Loucy (cell line): ENCODE measurements around the gene CRELD2.

ENCODE experiments used
- H2AFZ ChIP-seq: fragments of 200-600 bp; sonication (generic); 2 replicates; pipeline ENCODE4 v1.6.0; 2016; ENCODE audit warnings: antibody characterized with exemption, mild to moderate bottlenecking, low read length, moderate library complexity
- H3F3A ChIP-seq: fragments of 200-600 bp; 2 replicates; pipeline ENCODE4 v1.6.0; 2016; ENCODE audit warnings: antibody characterized with exemption, low read depth, mild to moderate bottlenecking
- H3K27me3 ChIP-seq: fragments of 200-600 bp; sonication (generic); 2 replicates; pipeline ENCODE4 v1.6.1; 2014; ENCODE audit warnings: low read length, mild to moderate bottlenecking; ENCODE audit not compliant: insufficient read depth, poor library complexity, severe bottlenecking
- H3K36me3 ChIP-seq: fragments of 200-600 bp; sonication (generic); 2 replicates; pipeline ENCODE4 v1.6.1; 2016; ENCODE audit warnings: low read length; ENCODE audit not compliant: insufficient read depth
- H3K4me1 ChIP-seq: fragments of 200-600 bp; sonication (generic); 2 replicates; pipeline ENCODE4 v1.5.1; 2014; ENCODE audit warnings: low read length, mild to moderate bottlenecking; ENCODE audit not compliant: insufficient read depth, poor library complexity, severe bottlenecking
- H3K4me2 ChIP-seq: fragments of 200-600 bp; sonication (generic); 2 replicates; pipeline ENCODE4 v1.6.0; 2014; ENCODE audit warnings: antibody characterized with exemption, low read length, low read depth, mild to moderate bottlenecking; ENCODE audit not compliant: poor library complexity, severe bottlenecking
- H3K4me3 ChIP-seq: fragments of 200-600 bp; sonication (generic); 2 replicates; pipeline ENCODE4 v1.5.1; 2014; ENCODE audit warnings: low read length, mild to moderate bottlenecking, mixed read lengths; ENCODE audit not compliant: poor library complexity, severe bottlenecking
- H3K79me2 ChIP-seq: fragments of 200-600 bp; sonication (generic); 2 replicates; pipeline ENCODE4 v1.6.1; 2014; ENCODE audit warnings: low read length; ENCODE audit not compliant: insufficient read depth
- H3K9ac ChIP-seq: fragments of 200-600 bp; sonication (generic); 2 replicates; pipeline ENCODE4 v1.6.0; 2014; ENCODE audit warnings: mild to moderate bottlenecking, low read depth, low read length, moderate library complexity; ENCODE audit not compliant: poor library complexity, severe bottlenecking
- H3K9me2 ChIP-seq: fragments of 200-600 bp; sonication (generic); replicated peaks from 2 replicates; pipeline ENCODE4 v1.6.1; 2016; ENCODE audit warnings: low read depth, low read length, mixed read lengths
- H3K9me3 ChIP-seq: fragments of 200-600 bp; sonication (generic); 2 replicates; pipeline ENCODE4 v1.6.1; 2014; ENCODE audit warnings: mild to moderate bottlenecking, antibody characterized with exemption, low read length, low read depth; ENCODE audit not compliant: insufficient read depth
- H4K20me1 ChIP-seq: fragments of 200-600 bp; sonication (generic); 2 replicates; pipeline ENCODE4 v1.6.0; 2014; ENCODE audit warnings: antibody characterized with exemption, low read length, mild to moderate bottlenecking; ENCODE audit not compliant: insufficient read depth, poor library complexity, severe bottlenecking
- EZH2phosphoT487 ChIP-seq: fragments of 200-600 bp; IDR thresholded peaks from 2 replicates; pipeline ENCODE4 v1.6.1; 2018; ENCODE audit warnings: antibody characterized with exemption, mild to moderate bottlenecking, moderate library complexity, borderline replicate concordance
- TF ChIP-seq, protein P1 (sequence below): fragments of 200-600 bp; sonication (generic); conservative IDR thresholded peaks from 2 replicates; pipeline ENCODE4 v1.5.1; 2014; ENCODE audit warnings: mild to moderate bottlenecking, antibody characterized with exemption, low read length

CRELD2 gene

DNA sequence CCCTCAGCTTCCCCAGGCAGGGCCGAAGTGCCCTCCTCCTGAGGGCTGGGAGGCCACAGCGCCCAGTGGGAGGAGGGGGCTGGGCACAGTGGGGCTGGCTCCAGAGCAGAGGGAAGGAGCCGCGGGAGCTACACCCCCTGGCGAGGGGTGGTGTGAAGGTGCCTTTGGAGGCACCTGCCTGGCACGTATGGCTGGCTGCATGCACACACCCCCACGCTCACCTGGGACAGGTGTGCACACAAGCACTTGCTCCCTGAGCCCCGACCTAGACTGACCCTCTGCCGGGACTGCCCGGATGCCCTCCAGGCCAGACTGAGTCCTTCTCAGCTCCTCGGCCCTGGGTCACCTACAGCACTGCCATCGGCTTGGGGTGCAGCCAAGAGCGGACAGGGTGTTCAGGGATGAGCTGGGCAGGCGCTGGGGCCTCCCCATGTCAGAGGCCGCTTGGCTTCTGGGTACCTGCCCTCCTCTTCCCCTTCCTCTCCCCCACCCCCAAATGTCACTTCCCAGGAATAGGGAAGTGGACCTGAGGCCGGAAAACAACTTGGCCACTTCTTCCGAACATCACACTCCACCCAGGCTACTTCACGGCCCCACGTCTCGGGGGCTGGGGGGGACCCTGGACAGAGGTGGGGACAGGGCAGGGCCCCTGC is 34.7 kb downstream of the CRELD2 start:
- Histone ChIP-seq H3K4me2 (no peak overlapping the region), H3K4me3 (no peak overlapping the region), H3K4me1 (peaks cover 5% of the 10 kb centered on the region), H3F3A (no peaks in the 10 kb centered on the region), H3K9ac (no peak overlapping the region), H3K9me3 (no peaks in the 10 kb centered on the region), H3K36me3 (no peaks in the 10 kb centered on the region), H3K27me3 (no peaks in the 10 kb centered on the region), H4K20me1 (no peaks in the 10 kb centered on the region), H3K79me2 (no peaks in the 10 kb centered on the region), H3K9me2 (no peaks in the 10 kb centered on the region), H2AFZ (no peak overlapping the region)
- TF ChIP-seq, protein P1, sequence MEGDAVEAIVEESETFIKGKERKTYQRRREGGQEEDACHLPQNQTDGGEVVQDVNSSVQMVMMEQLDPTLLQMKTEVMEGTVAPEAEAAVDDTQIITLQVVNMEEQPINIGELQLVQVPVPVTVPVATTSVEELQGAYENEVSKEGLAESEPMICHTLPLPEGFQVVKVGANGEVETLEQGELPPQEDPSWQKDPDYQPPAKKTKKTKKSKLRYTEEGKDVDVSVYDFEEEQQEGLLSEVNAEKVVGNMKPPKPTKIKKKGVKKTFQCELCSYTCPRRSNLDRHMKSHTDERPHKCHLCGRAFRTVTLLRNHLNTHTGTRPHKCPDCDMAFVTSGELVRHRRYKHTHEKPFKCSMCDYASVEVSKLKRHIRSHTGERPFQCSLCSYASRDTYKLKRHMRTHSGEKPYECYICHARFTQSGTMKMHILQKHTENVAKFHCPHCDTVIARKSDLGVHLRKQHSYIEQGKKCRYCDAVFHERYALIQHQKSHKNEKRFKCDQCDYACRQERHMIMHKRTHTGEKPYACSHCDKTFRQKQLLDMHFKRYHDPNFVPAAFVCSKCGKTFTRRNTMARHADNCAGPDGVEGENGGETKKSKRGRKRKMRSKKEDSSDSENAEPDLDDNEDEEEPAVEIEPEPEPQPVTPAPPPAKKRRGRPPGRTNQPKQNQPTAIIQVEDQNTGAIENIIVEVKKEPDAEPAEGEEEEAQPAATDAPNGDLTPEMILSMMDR = no peak
- TF ChIP-seq EZH2phosphoT487 = no peak

DNA sequence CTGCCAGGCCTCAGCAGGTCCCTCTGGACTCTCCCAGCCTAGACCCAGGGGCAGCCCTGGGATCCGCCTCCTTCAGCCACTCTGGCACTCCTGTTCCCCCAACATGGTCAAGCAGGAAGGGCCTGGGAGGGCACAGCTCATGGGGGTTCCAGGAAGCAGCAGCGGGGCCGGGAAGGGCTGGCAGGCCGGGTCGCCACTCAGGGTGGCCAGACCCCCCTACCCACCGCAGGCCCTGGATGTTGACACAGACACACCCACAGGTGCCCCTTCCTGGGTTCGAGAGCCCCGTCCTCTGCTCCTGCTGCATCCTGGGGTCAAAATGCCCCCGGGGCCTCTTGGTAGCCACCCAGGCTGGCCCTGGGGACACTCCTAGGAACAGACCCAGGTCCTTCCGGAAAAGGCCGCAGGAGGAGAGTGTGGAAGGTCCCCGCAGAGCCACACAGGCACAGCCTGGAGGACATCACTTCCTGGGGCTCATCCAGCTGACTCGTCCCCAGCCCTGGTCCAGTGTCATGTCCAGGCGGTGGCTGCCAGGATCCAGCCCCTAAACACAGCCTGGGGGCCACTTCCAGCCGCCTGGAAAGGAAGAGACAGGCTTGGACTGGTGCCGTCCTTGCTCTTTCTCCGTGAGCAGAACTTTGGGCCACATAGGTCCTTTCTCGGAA is 35.4 kb downstream of the CRELD2 start:
- no peak overlapping the region for H2AFZ ChIP-seq
- no peaks in the 10 kb centered on the region for H3K27me3 ChIP-seq
- TF ChIP-seq, protein P1 = no peak
- no peak for TF ChIP-seq EZH2phosphoT487
- no peaks in the 10 kb centered on the region for H3K79me2 ChIP-seq
- H3F3A ChIP-seq = no peaks in the 10 kb centered on the region
- H3K4me1 ChIP-seq = peaks cover 5% of the 10 kb centered on the region
- H4K20me1 ChIP-seq = no peaks in the 10 kb centered on the region
- no peaks in the 10 kb centered on the region for H3K9me2 ChIP-seq
- no peak overlapping the region for H3K4me2 ChIP-seq
- no peaks in the 10 kb centered on the region for H3K36me3 ChIP-seq
- no peak overlapping the region for H3K4me3 ChIP-seq
- no peak overlapping the region for H3K9ac ChIP-seq
- no peaks in the 10 kb centered on the region for H3K9me3 ChIP-seq

DNA sequence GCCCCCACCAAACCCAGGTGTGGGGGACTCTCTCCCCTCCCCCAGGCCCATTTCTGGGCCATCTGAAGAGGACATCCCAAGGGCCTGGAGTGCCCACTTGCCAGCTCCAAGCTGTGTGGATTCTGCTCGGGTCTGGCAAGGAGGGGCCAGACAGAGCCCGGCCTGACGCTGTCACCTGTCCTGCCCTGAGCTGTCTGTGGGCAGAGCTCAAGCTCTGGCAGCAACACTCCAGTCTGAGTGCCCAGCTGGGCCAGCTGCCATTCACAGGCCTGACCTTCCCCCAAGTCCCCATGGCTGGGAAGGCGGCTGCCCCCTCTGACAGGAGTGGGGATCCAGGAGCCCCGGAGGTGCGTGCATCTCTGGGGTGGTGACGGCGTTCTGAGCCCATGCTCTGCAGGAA is 35.9 kb downstream of the CRELD2 start:
- H3K9me2 ChIP-seq = no peaks in the 10 kb centered on the region
- H3K9ac ChIP-seq = no peak overlapping the region
- no peaks in the 10 kb centered on the region for H3K9me3 ChIP-seq
- no peaks in the 10 kb centered on the region for H3K27me3 ChIP-seq
- H3K4me2 ChIP-seq = no peak overlapping the region
- 0 out of 2 replicates have a peak, but pooled peaks cover under 1% of the 10 kb centered on the region for H3K79me2 ChIP-seq
- H4K20me1 ChIP-seq = no peaks in the 10 kb centered on the region
- H3F3A ChIP-seq = no peaks in the 10 kb centered on the region
- H3K4me1 ChIP-seq = peaks cover 11% of the 10 kb centered on the region
- TF ChIP-seq, protein P1 = no peak
- no peak for TF ChIP-seq EZH2phosphoT487
- no peak overlapping the region for H3K4me3 ChIP-seq
- no peaks in the 10 kb centered on the region for H3K36me3 ChIP-seq
- H2AFZ ChIP-seq = no peak overlapping the region
